Muscle of arm (tissue), 14 donors: ENCODE data around the gene SERPINI2. TPM values are rescaled to one million over a fixed set of nuclear protein-coding genes. Genes with fewer than 3 reads are reported as not detected.

ENCODE experiments used
- DNase-seq: peaks from one replicate; pipeline ENCODE4 v3.0.0-alpha.2; 2013
- long read RNA-seq, 11 donors: transcript quantifications; one replicate each; lab custom pipeline, GENCODE V29; 2026
- polyA plus RNA-seq, 12 donors: library from polyadenylated mRNA; unstranded; fragments of 120-200 nt; gene quantifications; one replicate each; pipeline ENCODE4 v1.2.1, GENCODE V29; 2013; ENCODE audit not compliant: insufficient read length in 12 of 12

Gene SERPINI2, protein sequence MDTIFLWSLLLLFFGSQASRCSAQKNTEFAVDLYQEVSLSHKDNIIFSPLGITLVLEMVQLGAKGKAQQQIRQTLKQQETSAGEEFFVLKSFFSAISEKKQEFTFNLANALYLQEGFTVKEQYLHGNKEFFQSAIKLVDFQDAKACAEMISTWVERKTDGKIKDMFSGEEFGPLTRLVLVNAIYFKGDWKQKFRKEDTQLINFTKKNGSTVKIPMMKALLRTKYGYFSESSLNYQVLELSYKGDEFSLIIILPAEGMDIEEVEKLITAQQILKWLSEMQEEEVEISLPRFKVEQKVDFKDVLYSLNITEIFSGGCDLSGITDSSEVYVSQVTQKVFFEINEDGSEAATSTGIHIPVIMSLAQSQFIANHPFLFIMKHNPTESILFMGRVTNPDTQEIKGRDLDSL
- under 1 TPM in 5 of 12 donors, not detected in 7; 0.13 to 0.55 (median 0.20) TPM for polyA plus RNA-seq
- long read RNA-seq, donor 1: 0 reads
- long read RNA-seq, donor 2: 0 reads
- long read RNA-seq, donor 3: 0 reads
- long read RNA-seq, donor 4: 0 reads
- long read RNA-seq, donor 5: 0 reads
- long read RNA-seq, donor 6, partial matches to known transcripts: 0 of 1 reads
- long read RNA-seq, donor 6, other reads (novel, unspliced or antisense): 0 of 1 reads
- long read RNA-seq, donor 7: 0 reads
- long read RNA-seq, donor 8: 0 reads
- long read RNA-seq, donor 9: 0 reads
- long read RNA-seq, donor 10: 0 reads
- long read RNA-seq, donor 11: 0 reads

DNA sequence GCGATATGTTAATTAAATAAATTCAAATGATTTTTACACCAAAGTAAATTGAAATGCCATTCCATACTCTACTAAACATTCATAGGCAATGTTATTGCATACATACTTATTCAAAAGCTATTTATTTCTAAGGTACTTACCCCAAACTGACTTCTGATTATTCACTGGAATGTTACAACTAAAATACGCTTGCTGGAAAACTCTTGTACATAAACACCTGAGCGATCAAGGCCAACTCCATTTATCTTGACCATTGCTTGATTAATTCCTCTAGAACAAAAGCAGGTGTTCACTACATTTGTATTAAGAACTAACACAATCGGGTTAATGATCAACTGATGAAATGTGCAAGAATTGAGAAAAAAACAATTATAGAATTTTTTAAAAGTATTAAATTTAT, at the start of gene SERPINI2:
Gene SERPINI2, minus strand, starts transcription at position 180 of the 400 bp plus-strand sequence. CDS start 2,208 bp downstream, outside the sequence.
- DNase-seq: no peak

DNA sequence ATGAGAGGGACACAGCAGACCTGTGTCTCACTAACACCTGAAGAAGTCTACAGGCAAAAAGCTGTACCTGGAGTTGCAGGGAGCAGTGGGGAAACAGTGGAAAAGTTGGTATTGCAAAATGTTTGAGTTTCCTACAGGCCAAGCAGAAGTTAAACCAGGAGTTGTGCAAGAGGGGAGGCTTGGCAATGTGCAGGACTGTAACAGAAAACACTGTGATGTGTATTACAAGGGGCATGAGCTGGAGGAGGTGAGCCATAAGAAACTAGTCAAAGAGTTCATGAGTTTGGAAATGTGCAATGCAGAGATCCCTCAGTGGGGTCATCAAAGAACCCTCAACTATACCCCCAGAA, 47.1 kb upstream of the SERPINI2 start:
- DNase-seq: no peak

DNA sequence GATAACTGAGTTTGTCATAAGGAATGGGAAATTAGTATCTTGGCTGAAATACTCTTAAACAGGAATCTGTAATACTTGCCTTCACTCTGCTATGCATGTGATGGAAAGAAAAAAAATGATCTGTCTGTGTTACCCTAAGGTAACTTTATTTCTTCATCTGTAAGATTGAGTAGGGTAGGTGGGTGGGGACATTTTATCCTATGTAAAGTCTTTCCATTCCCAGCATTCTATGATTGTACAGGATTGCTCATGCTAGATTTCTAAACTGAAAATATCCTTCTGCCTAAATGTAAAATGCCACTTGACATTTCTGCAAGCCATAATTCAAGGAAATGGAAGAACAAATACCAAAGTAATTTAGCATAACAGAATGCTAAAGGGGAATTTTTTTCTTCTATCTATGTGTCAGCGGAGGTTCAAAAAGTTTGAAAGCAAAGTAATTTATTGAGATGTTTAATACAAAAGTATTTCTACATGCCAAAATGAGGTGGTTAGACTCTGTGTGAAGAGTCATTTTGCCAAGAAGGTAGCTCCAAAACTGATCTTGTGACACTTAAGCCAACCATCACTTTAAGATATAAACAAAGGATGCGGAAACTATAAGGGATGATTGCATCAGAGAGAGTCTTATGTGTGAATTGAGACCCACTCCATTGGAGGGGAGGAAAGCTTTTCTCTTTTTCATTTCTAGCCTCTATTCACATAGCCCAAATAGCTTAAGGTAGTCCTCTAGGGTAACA, 46.6 kb upstream of the SERPINI2 start:
- DNase-seq: no peak

DNA sequence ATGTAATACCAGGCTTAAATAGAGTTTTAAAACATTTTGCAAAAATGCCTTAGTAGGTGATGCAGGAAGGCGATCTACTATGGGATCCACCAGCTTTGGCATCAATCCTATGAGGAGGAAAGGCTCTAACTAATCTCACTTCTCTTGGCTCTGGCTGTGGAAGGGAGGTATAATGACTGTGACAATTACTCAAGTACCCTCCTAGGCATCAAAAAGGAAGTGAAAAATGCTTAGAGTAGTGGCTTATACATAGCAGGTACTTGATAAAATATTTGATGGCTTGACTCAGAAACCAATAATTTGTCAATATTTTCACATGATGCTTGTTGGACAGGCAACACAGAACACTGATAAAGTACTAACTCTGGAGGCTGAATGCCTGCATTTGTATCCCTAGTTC, 34.1 kb upstream of the SERPINI2 start:
- DNase-seq: no peak

DNA sequence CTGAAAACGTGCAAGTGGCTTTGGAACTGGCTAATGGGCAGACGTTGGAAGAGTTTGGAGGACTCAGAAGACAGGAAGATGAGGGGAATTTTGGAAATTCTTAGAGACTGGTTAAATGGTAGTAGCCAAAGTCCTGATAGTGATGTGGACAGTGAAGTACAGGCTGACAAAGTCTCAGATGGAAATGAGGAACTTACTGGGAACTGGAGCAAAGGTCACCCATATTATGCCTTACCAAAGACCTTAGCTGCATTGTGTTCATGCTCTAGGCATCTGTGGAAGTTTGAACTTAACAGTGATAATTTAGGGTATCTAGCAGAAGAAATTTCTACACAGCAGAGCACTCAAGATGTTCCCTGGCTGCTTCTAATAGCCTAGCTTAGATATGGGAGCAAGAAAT, 28.6 kb upstream of the SERPINI2 start:
- no peak for DNase-seq

DNA sequence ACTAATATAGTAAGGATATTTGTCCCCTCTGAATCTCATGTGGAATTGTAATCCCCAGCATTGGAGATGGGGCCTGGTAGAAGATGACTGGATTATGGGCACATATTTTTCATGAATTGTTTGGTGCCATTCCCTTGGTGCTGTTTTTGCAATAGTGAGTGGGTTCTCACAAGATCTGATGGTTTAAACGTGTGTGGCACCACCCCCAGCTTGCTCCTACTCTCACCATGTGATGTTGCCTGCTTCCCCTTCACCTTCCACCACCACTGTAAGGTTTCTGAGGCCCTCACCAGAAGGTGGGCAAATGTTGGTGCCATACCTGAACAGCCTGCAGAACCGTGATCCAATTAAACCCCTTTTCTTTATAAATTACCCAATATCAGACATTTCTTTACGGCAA, 28.1 kb upstream of the SERPINI2 start:
- DNase-seq: no peak

DNA sequence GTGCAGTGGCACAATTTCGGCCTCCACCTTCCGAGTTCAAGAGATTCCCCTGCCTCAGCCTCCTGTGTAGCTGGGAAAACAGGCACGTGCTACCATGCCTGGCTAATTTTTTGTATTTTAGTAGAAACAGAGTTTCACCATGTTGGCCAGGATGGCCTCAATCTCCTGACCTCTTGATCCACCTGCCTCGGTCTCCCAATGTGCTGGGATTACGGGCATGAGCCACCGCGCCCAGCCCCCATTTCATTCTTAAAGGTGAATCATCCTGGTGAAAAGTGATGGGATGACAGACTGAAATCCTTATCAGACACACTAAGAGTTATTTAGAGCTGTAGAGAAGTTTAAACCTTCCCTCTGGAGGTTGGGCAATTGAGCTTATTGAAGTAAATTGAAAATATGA, 24.1 kb upstream of the SERPINI2 start:
- DNase-seq: no peak

DNA sequence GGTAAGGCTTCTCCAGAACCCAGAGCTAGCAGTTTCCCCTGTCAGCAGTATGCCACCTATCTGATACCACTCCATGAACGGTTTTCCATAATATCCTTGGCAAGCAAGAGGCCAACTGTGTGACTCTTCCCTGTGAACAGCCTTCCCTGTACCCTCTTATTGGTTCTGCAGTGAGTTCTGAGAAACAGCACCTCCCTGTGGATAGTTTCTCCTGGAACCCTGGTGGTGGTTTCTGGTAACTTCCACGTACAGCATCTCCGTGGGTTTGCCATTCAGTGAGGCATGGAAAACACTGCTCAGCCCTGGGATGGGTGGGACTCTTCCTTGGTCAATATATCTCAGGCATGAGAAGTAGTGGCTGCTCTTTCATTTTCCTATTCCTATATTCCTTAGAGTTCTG, 19.4 kb upstream of the SERPINI2 start:
- DNase-seq: no peak

DNA sequence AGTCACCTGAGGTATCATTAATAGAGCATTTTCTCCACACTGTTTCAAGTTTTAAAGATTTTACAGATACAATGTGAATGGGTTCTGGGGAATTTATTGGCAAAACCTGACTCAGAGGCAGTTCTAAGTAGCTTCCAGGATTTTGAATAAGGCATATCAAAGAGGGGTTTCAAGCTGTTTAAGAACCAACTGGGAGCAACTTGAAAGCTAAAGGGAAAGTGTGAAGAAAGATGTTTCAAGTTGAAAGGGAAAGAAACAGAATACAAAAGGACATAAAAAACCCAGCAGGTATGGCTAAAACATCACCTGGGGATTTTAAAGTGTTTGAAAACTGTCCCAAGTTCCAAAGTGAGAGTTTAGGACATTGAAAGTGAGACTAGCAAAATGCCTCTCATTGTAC, 17.8 kb upstream of the SERPINI2 start:
- DNase-seq: no peak

DNA sequence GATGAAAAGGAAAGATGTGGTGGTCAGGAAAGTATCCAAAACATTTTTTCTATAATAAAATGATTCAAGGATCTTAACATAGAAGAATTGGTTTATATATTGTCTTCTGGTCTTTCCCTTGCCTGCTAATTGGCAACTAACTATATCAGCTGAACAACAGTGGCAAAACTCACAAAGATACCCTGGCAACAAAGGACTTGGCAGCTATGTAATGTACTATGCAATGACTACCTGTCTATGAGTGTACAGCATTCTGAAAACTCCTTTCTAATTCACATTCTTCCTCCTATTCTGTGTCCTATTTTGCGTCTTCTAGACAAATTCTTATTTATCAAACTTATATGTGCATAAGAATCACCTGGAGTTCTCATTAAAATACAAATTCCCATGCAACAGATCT, 15.7 kb upstream of the SERPINI2 start:
- DNase-seq: no peak

DNA sequence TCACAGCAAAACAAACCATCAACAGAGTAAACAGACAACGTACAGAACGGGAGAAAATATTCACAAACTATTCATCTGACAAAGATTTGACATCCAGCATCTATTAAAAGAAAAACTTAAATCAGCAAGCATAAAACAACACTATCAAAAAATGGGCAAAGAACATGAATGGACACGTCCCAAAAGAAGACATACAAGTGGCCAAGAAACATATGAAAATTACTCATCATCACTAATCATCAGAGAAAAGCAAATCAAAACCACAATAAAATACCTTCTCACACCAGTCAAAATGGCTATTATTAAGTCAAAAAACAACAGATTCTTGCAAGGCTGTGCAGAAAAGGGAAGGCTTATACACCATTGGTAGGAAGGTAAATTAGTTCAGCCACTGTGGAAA, 13.7 kb upstream of the SERPINI2 start:
- DNase-seq: no peak

DNA sequence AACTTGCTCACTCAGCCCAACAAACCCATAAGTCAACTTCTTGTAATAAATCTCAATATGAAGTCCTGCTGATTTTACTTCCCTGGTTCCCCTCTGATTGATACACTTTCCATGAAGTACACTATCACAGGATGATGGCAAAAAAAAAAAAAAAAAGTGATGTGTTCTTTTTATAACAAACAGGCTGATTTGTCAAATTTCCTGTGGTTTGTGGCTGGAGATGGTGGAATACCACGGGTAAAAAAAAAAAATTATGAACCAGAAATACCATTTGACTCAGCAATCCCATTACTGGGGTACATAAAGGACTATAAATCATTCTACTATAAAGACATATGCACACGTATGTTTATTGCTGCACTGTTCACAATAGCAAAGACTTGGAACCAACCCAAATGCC, 10.7 kb upstream of the SERPINI2 start:
- DNase-seq: no peak

DNA sequence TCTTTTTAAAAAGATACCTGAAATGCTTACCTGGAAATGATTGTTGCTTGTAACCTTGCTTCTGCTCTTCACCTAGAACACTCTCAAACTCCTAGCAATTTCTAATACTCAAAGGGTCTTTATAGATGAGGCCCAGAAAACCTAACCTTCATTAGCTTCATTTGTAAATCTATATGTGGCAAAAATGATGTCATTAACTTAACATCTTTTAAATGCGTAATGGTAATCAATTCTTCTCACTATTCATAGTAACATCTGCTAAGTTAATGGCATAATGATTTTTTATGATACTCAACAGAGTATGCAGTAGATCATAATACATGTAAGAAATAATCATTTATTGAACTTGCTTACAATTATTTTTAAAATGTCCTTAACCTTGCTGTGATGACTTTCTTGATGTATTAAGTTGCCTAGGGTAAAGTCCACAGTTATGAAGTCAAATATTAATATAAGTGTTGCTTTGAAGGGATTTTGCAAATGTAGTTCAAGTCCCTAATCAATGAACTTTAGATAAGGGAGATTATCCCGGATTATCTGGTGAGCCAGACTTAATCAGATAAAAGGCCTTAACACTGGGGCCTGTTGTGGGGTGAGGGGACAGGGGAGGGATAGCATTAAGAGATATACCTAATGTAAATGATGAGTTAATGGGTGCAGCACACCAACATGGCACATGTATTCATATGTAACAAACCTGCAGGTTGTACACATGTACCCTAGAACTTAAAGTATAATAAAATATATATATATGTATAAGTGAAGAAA, 10.1 kb upstream of the SERPINI2 start:
- no peak for DNase-seq

DNA sequence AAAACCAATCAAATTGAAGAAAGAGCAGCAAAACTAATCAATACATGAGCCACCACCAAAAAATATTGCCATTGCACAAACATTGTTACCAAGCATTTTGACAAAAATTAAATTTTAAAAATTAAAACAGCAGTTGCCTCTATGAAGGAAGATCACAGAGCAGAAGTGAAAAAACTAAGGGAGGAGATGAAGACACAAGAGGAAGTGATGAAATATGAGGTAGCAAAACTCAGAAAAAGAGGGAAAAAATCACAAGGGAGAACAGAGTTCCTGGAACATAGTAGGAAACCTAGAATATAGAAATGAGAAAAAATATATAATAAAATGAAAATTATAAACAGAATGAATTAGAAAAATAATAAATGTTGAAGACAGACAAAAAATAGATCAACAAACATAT, 7.3 kb upstream of the SERPINI2 start:
- no peak for DNase-seq

DNA sequence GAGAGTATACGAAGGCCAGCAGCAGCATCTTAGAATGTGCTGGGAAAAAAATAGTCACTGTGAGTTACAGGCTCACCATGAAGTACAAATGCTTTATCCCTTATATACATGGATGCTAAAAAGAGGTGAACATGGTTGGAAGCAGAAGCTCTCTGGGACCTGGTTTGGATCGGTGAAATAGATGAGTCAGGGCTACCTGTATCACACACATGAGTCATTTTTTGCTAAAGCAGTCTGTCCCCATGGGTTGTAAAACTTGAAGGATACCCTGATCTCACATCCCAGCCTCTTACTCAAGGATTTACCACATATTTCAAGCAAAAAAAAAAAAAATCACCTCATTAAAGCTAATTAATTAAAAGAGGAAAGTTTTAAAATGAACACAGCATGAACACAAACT, 6.9 kb upstream of the SERPINI2 start:
- DNase-seq: no peak

DNA sequence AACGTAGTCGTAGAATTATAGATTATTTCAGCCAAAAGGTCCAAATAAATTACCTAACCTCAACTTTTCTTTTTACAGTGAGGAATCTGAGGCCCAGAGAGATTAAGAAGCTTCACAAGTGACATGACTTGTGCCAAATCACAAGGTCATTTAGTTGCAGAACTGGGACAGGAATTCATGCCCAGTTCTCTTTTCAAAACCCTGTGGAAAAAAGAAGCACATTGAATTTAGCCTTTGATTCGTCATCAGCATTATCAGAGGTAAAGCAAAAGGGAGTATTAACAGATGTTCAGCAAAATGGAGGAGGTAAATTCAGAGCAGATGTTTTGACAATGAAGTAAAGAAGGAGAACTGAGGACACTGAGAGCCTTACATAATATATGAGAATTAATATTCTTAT, 4.5 kb downstream of the SERPINI2 start:
- peak; percentile 26 for DNase-seq

DNA sequence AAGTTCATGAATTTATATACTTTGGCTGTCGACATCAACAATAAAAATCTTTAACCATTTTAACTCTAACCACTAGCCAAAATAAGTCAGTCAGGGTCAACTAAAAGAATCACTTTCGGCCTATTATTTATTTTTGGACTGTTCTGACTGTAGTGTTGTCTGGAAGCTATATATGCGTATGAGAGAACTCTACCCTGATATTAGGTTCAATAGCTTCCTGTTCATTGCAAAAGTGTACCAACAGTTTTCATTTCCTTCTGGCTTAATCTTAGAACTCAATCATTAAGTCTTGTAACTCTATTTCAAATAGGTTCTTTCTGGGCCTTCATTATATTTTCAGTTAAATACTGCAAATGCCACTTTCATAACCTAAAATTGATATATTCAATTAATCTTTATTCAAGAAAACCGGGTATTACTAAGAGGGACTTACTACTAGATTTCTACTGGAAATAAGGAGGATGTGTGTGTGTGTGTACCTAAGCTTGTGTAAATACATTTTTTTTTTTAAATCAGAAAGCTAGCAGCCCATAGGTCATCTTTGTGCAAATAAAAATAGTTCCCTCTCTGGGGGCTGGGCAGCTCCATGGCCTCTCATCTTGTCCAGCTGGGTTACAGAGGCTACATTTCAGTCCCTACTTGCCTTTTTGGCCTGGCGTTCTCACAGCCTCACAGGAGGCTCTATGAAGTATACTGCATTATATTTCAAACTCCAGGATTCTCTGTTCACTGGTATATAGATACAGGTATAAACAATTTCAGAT, 5.8 kb downstream of the SERPINI2 start:
- no peak for DNase-seq

DNA sequence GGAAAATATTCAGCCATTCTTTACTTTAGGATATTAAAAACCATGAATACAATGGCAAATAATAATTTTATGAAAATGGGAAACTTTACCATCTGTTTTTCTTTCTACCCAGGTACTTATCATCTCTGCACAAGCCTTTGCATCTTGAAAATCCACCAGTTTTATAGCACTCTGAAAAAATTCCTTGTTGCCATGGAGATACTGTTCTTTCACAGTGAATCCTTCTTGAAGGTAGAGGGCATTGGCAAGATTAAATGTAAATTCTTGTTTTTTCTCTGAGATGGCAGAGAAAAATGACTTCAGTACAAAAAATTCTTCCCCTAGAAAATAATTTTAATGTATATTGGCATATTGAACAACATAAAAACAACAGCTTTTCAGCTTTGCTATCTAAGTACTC, 6.9 kb downstream of the SERPINI2 start:
- DNase-seq: no peak

DNA sequence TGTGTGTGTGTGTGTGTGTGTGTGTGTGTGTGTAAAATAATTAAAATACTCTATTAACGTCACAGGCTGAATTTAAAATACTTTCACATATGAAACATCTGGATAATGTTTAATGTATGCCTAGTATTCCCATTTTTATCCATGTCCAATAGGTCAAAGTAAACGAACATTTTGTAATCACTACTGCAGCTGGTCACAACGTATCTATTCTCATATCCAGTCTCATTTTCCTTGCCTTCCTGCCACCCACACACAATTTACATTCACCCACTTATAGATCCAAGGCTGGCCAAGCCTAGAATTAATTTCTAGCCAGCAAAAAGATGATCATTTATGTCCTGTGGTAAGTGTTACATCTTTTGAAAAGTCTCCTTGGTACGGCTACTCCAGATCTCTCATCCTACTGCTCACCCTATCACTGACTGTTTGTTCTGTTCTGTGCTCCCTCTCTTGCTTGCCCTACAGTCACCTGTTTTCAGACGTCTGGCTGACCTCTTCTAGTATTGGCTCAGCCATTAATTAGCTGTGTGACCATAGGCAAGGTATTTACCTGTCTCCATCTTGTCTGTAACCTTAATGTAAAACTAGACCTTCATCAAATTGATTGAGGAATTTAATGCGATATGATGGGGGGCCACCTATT, 17.6 kb downstream of the SERPINI2 start:
- no peak for DNase-seq

DNA sequence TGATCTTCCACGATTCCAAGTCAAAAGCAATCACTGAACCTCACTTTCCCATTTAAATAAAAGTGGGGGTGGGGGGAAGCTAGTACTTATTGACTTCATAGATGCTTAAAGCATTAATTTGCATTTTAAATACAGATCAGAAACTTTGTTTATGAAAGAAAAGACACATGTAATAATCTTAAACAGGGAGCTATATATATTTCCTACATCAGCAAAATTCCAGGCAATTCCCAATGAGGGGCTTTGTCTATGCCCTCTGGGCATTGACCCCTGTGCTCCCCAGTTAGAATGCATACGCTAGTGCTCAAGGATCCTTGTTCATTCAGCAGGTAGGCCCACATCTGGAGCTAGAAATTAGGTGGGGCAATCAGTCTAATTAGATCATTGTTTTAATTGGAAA, 20.0 kb downstream of the SERPINI2 start:
- no peak for DNase-seq

DNA sequence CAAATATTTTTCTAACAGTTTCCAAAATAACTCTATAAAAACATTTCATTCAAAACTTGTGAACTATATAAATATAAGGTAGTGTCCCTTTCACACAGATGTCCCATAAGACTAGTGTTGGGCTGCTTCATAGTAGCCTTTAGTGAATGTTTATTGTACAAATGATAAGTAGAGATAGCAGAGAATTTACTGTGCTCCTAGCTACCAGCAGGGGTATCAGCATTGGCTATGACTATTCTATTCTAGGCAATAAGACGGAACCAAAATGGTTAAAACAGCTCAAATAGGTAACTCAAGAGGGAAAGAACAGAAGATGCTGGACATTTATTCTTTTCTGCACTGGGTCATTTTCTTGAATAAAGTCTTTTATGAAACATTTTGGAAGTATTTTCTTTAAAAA, 22.6 kb downstream of the SERPINI2 start:
- no peak for DNase-seq
